Activated naive CD8-positive, alpha-beta T cell treated with anti-CD3 and anti-CD28 coated beads, Interleukin-2, amount 10 ng/mL, durations not matched to agents 7 days and 5 days (primary cell): ENCODE measurements around the gene MAPK9. TPM values are rescaled to one million over a fixed set of nuclear protein-coding genes. Genes with fewer than 3 reads are reported as not detected.

Experiments used
- ATAC-seq: fragments of 150-1000 bp; cut with Tn5 transposase; one replicate; pipeline ENCODE4 v1.10.0; 2021; ENCODE audit warnings: low read depth, moderate library complexity
- POLR2A ChIA-PET: fragments of 350-600 bp; sonication (Branson Sonifier 250); formaldehyde crosslinking; loops from one replicate; lab custom pipeline; 2021; ENCODE audit warnings: antibody characterized with exemption; lab: Charles Lee
- DNase-seq: peaks from one replicate; pipeline ENCODE4 v3.0.0; 2021
- H3K27ac Mint-ChIP-seq: one replicate; pipeline ENCODE4 v1.8.0; 2022; ENCODE audit warnings: mild to moderate bottlenecking, mixed read lengths
- H3K27me3 Mint-ChIP-seq: one replicate; pipeline ENCODE4 v1.8.0; 2022; ENCODE audit warnings: mild to moderate bottlenecking, moderate library complexity, mixed read lengths
- H3K36me3 Mint-ChIP-seq: one replicate; pipeline ENCODE4 v1.8.0; 2021; ENCODE audit warnings: mild to moderate bottlenecking, mixed read lengths
- H3K4me1 Mint-ChIP-seq: one replicate; pipeline ENCODE4 v1.8.0; 2021; ENCODE audit warnings: mixed read lengths
- H3K4me3 Mint-ChIP-seq: one replicate; pipeline ENCODE4 v1.8.0; 2022; ENCODE audit warnings: mild to moderate bottlenecking, moderate library complexity, mixed read lengths
- H3K9me3 Mint-ChIP-seq: one replicate; pipeline ENCODE4 v1.8.0; 2021; ENCODE audit warnings: mixed read lengths
- total RNA-seq, 2 experiments: library from RNA; stranded (reverse); gene quantifications; one replicate each; pipeline ENCODE4 v1.2.3, GENCODE V29; 2021

The MAPK9 gene
- total RNA-seq: 10 to 100 TPM; 45.0 to 46.0 TPM

GRCh38 chr5:180291943-180292831, at the start of gene MAPK9:
Gene MAPK9, minus strand, starts transcription at chr5:180292083. Its CDS starts 11,522 bp downstream, at chr5:180280561.
- H3K4me3 Mint-ChIP-seq: peak within 1 kb of the TSS; percentile 94
- peak within 1 kb of the TSS; percentile 98 for H3K27ac Mint-ChIP-seq
- POLR2A ChIA-PET: interaction anchor here (1.6 kb wide), 1 partner anchor 24 kb away, joined by 10 read pairs; no protein-coding TSS in a partner anchor
- peaks cover 36% of the 10 kb centered on the region for H3K4me1 Mint-ChIP-seq
- ATAC-seq (peak; percentile 79), DNase-seq (peak; percentile 91)
- H3K27me3 Mint-ChIP-seq: no peaks in the 10 kb centered on the region
- peaks cover 15% of the 10 kb centered on the region for H3K36me3 Mint-ChIP-seq
- no peaks in the 10 kb centered on the region for H3K9me3 Mint-ChIP-seq

- Mint-ChIP-seq H3K4me1 (no peaks in the 10 kb centered on the region), H3K27me3 (peaks cover 14% of the 10 kb centered on the region), H3K4me3 (no peak overlapping the region), H3K36me3 (no peaks in the 10 kb centered on the region), H3K27ac (no peak overlapping the region), H3K9me3 (no peaks in the 10 kb centered on the region)
- DNase-seq (no peak), ATAC-seq (no peak)
- POLR2A ChIA-PET: no interaction called here
Measured at GRCh38 chr5:180341595-180341994, 49.7 kb upstream of the MAPK9 start.

- H3K9me3 Mint-ChIP-seq: no peaks in the 10 kb centered on the region
- ATAC-seq (no peak), DNase-seq (no peak)
- POLR2A ChIA-PET: no interaction called here
- no peaks in the 10 kb centered on the region for H3K4me1 Mint-ChIP-seq
- no peak overlapping the region for H3K27ac Mint-ChIP-seq
- H3K27me3 Mint-ChIP-seq: peaks cover 14% of the 10 kb centered on the region
- H3K36me3 Mint-ChIP-seq: no peaks in the 10 kb centered on the region
- H3K4me3 Mint-ChIP-seq: no peak overlapping the region
Measured at GRCh38 chr5:180340856-180341255, 49.0 kb upstream of the MAPK9 start.

- Mint-ChIP-seq H3K27ac (no peak overlapping the region), H3K9me3 (no peaks in the 10 kb centered on the region), H3K36me3 (no peaks in the 10 kb centered on the region), H3K4me3 (no peak overlapping the region), H3K27me3 (peaks cover 9% of the 10 kb centered on the region), H3K4me1 (no peaks in the 10 kb centered on the region)
- DNase-seq: no peak
- no peak for ATAC-seq
- POLR2A ChIA-PET: no interaction called here
Measured at GRCh38 chr5:180339583-180340183, 47.8 kb upstream of the MAPK9 start.

- Mint-ChIP-seq H3K27ac (no peak overlapping the region), H3K36me3 (no peaks in the 10 kb centered on the region), H3K27me3 (peaks cover 6% of the 10 kb centered on the region), H3K4me3 (no peak overlapping the region), H3K4me1 (no peaks in the 10 kb centered on the region), H3K9me3 (no peaks in the 10 kb centered on the region)
- POLR2A ChIA-PET: no interaction called here
- ATAC-seq (no peak), DNase-seq (no peak)
Measured at GRCh38 chr5:180338001-180338707, 46.3 kb upstream of the MAPK9 start.

- no peak for DNase-seq
- H3K27ac Mint-ChIP-seq: no peak overlapping the region
- ATAC-seq: no peak
- H3K27me3 Mint-ChIP-seq: peaks cover 5% of the 10 kb centered on the region
- no peaks in the 10 kb centered on the region for H3K9me3 Mint-ChIP-seq
- no peaks in the 10 kb centered on the region for H3K36me3 Mint-ChIP-seq
- POLR2A ChIA-PET: no interaction called here
- H3K4me3 Mint-ChIP-seq: no peak overlapping the region
- H3K4me1 Mint-ChIP-seq: no peaks in the 10 kb centered on the region
Measured at GRCh38 chr5:180336234-180337020, 44.5 kb upstream of the MAPK9 start.

- no peak for ATAC-seq
- no peaks in the 10 kb centered on the region for H3K4me1 Mint-ChIP-seq
- no peaks in the 10 kb centered on the region for H3K36me3 Mint-ChIP-seq
- H3K27me3 Mint-ChIP-seq: peaks cover 12% of the 10 kb centered on the region
- H3K9me3 Mint-ChIP-seq: no peaks in the 10 kb centered on the region
- H3K4me3 Mint-ChIP-seq: no peak overlapping the region
- no peak overlapping the region for H3K27ac Mint-ChIP-seq
- DNase-seq: no peak
- POLR2A ChIA-PET: no interaction called here
Measured at GRCh38 chr5:180335614-180336233, 43.8 kb upstream of the MAPK9 start.

GRCh38 chr5:180334751-180335613, 43.1 kb upstream of the MAPK9 start:
- POLR2A ChIA-PET: interaction anchor here (0.6 kb wide), 1 partner anchor 647 kb away, joined by 5 read pairs; no protein-coding TSS in a partner anchor
- DNase-seq: no peak
- H3K4me3 Mint-ChIP-seq: no peak overlapping the region
- peaks cover 17% of the 10 kb centered on the region for H3K27me3 Mint-ChIP-seq
- no peaks in the 10 kb centered on the region for H3K36me3 Mint-ChIP-seq
- no peak overlapping the region for H3K27ac Mint-ChIP-seq
- no peaks in the 10 kb centered on the region for H3K9me3 Mint-ChIP-seq
- ATAC-seq: no peak
- peaks cover 2% of the 10 kb centered on the region for H3K4me1 Mint-ChIP-seq

- peaks cover 2% of the 10 kb centered on the region for H3K4me1 Mint-ChIP-seq
- H3K9me3 Mint-ChIP-seq: no peaks in the 10 kb centered on the region
- no peaks in the 10 kb centered on the region for H3K36me3 Mint-ChIP-seq
- DNase-seq: no peak
- no peak overlapping the region for H3K27ac Mint-ChIP-seq
- peaks cover 16% of the 10 kb centered on the region for H3K27me3 Mint-ChIP-seq
- no peak overlapping the region for H3K4me3 Mint-ChIP-seq
- ATAC-seq: no peak
- POLR2A ChIA-PET: no interaction called here
Measured at GRCh38 chr5:180334176-180334575, 42.3 kb upstream of the MAPK9 start.

- Mint-ChIP-seq H3K4me3 (no peak overlapping the region), H3K36me3 (no peaks in the 10 kb centered on the region), H3K27ac (no peak overlapping the region), H3K4me1 (peaks cover 4% of the 10 kb centered on the region), H3K27me3 (peaks cover 16% of the 10 kb centered on the region), H3K9me3 (no peaks in the 10 kb centered on the region)
- POLR2A ChIA-PET: no interaction called here
- ATAC-seq (no peak), DNase-seq (no peak)
Measured at GRCh38 chr5:180333661-180334060, 41.8 kb upstream of the MAPK9 start.

- H3K36me3 Mint-ChIP-seq: no peaks in the 10 kb centered on the region
- H3K27me3 Mint-ChIP-seq: peaks cover 16% of the 10 kb centered on the region
- H3K4me3 Mint-ChIP-seq: no peak overlapping the region
- no peaks in the 10 kb centered on the region for H3K9me3 Mint-ChIP-seq
- POLR2A ChIA-PET: no interaction called here
- H3K4me1 Mint-ChIP-seq: peaks cover 5% of the 10 kb centered on the region
- DNase-seq: no peak
- H3K27ac Mint-ChIP-seq: no peak overlapping the region
- ATAC-seq: no peak
Measured at GRCh38 chr5:180332861-180333260, 41.0 kb upstream of the MAPK9 start.

- no peak for DNase-seq
- Mint-ChIP-seq H3K9me3 (no peaks in the 10 kb centered on the region), H3K4me3 (no peak overlapping the region), H3K27me3 (peaks cover 16% of the 10 kb centered on the region), H3K36me3 (no peaks in the 10 kb centered on the region), H3K4me1 (peaks cover 5% of the 10 kb centered on the region), H3K27ac (no peak overlapping the region)
- POLR2A ChIA-PET: no interaction called here
- ATAC-seq: no peak
Measured at GRCh38 chr5:180332051-180332517, 40.2 kb upstream of the MAPK9 start.
